ENCODE data around the gene CNTNAP5.

Gene CNTNAP5

DNA sequence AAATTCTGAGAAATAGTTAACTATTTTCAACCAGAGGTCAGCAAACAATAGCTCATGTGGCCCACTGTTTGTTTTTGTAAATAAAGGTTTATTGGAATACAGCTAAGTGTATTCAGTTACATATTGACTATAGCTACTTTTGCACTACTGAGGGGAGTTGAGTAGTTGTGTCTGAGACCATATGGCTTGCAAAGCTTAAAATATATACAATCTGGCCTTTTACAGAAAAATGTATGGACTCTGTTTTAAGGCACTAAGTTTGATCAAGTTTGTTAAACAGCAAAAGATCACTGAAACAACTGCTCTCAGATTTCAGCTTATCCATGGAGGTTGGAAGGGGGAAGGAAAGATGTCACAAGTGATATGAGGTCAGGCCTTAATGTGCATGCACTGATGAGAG, 667.1 kb downstream of the CNTNAP5 start:
- TF ChIP-seq, protein P1, sequence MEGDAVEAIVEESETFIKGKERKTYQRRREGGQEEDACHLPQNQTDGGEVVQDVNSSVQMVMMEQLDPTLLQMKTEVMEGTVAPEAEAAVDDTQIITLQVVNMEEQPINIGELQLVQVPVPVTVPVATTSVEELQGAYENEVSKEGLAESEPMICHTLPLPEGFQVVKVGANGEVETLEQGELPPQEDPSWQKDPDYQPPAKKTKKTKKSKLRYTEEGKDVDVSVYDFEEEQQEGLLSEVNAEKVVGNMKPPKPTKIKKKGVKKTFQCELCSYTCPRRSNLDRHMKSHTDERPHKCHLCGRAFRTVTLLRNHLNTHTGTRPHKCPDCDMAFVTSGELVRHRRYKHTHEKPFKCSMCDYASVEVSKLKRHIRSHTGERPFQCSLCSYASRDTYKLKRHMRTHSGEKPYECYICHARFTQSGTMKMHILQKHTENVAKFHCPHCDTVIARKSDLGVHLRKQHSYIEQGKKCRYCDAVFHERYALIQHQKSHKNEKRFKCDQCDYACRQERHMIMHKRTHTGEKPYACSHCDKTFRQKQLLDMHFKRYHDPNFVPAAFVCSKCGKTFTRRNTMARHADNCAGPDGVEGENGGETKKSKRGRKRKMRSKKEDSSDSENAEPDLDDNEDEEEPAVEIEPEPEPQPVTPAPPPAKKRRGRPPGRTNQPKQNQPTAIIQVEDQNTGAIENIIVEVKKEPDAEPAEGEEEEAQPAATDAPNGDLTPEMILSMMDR (IDR thresholded peaks at IDR 0.05), result no peak
- no peak overlapping the region for H3K27ac ChIP-seq
- DNase-seq (ENCODE audit: low spot score), result no peak
- H3K4me3 ChIP-seq, result no peak overlapping the region

DNA sequence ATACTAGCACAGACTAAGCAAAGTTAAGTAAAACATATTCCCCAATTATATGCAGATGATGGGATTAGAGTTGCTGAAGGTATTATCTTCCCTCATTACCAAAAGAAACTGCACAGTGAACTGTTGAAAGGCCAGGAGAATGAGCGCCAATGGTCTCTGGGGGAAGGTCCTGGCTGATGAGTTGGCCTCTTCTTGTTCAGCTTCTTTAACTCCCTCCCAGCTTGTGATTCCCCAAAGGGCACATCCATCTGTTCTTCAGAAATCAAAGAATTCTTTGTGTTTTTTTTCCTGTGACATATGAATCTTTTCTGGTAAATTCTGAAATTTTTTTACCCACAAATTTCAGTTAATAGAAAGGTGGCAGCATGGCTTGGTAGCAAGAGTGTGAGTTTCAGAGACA, 667.6 kb downstream of the CNTNAP5 start:
- H3K27ac ChIP-seq, result no peak overlapping the region
- TF ChIP-seq, protein P1 (IDR thresholded peaks at IDR 0.05), result no peak
- DNase-seq (ENCODE audit: low spot score), result no peak
- H3K4me3 ChIP-seq, result no peak overlapping the region

DNA sequence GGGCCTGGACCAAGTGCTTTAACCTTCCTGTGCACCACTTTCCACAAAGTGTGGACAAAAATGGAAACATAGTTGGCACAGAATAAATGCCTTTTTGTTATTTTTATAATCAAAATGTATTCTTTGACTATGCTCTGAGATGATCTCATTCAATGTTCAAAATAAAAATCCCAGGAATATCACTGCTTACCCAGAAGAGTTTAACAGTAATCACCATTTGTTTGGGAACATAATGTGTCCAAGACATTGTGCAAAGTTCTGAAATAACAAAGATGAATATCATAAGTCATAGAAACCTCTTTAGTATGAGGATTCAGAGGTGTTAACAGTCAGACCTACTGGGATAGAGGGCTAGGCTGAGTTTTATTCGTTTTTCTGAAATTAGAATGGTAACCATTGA, 668.1 kb downstream of the CNTNAP5 start:
- TF ChIP-seq, protein P1 (IDR thresholded peaks at IDR 0.05), result no peak
- Histone ChIP-seq H3K4me3 (no peak overlapping the region), H3K27ac (no peak overlapping the region)
- no peak for DNase-seq (ENCODE audit: low spot score)

DNA sequence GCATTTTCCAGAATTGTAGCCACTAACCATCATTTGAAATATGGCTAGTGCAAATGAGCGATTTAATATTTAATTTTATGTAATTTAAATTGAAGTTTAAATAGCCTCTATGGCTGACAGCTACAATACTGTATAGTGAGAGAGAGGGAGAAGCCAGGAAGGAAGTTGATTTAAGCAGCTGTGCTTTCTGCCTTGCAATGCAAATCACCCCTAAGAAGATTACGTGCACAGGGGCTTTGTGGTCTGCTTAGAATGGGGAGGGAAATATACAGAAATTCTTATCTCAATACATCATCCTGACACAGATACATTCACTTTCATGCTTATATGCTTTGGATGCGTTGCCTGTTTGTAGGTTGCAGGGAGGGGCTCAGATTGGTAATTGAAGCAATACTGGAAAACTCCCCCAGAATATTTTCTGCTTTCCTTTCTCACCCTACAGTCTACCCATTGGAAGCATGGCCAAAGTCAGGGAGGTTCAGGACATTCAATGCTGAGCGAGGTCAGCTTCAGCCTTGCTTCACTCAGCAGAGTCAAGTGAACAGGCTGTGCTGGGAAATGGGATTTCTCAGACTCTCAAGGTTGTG, 674.0 kb downstream of the CNTNAP5 start:
- no peak overlapping the region for H3K4me3 ChIP-seq
- no peak overlapping the region for H3K27ac ChIP-seq
- no peak for DNase-seq (ENCODE audit: low spot score)
- TF ChIP-seq, protein P1 (IDR thresholded peaks at IDR 0.05), result no peak

DNA sequence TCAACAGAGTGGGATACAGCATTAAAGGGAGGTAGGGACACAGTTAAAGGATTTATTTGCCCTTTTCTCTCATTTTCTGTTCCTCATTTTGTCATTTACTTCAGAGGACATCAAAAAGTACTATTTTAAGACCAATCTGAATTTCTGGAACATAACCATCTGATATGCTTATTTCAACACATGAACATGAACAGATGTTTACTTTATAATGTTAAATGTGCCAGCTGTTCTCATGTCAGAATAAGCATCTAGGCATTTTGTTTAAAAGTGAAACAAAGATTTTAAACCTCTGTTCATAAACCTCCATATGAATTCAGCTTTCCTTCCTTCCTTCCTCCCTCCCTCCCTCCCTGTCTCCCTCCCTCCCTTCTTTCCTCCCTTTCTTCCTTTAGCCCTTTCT, 677.7 kb downstream of the CNTNAP5 start:
- DNase-seq (ENCODE audit: low spot score), result no peak
- no peak overlapping the region for H3K4me3 ChIP-seq
- H3K27ac ChIP-seq, result no peak overlapping the region
- TF ChIP-seq, protein P1 (IDR thresholded peaks at IDR 0.05), result no peak

DNA sequence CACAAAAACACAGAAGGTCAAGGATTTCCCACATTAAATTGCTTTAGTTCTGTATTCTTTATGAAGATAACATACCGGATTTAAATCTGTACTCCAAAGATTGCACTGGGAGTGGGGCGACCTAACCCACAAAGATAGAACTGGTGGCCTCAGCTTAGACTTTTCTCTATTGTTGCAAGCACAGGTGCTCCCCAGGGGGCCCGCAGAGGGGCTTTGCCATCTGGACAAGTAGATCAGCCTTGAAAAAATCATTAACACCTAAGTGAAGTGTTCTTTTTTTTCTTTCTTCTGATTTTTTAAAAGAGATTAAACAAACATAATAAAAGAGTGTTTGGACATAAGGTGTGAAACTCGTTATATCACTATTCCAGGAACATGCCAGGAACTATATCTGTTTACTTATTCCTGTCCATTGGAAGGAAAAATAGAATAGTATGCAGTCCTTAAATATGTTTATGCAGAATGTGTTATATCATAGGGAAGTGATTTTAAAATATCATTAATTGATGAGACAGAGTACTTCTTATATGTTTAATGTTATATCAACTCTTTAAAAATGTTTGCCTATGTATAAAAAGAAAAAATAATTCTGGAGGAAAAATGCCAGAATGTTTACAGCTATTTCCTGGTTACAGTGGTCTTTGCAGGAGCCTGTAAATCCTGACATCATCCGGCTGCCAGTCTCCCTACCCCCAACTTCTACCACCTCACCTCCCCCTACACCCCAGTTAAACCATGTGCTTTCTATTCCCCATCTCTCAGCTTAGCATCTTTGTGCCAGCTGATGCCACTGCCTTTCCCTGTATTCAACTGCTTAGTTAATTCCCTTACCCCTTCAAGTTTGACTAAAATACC, 679.2 kb downstream of the CNTNAP5 start:
- Histone ChIP-seq H3K27ac (no peak overlapping the region), H3K4me3 (no peak overlapping the region)
- DNase-seq (ENCODE audit: low spot score), result no peak
- TF ChIP-seq, protein P1 (IDR thresholded peaks at IDR 0.05), result no peak

DNA sequence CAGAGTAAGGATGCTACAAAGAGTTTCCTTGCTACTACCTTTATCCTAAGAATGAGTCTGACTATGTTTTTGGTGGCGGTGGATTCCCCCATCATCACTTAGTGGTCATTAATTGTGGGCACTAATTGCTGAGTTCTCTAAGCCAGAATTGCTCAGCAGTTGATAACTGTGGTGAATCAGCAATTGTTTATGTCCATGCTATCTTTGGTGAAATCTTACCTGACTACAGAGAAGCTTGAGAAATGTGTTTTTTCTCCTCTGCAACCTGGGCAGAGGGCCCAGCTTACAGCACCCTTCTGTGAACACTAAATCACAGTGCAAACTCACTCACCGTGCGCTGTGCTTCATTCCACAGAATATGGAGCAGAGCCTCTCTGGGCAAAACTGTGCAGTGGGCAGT, 683.6 kb downstream of the CNTNAP5 start:
- Histone ChIP-seq H3K27ac (no peak overlapping the region), H3K4me3 (no peak overlapping the region)
- no peak for DNase-seq (ENCODE audit: low spot score)
- TF ChIP-seq, protein P1 (IDR thresholded peaks at IDR 0.05), result no peak

Data from coronary artery (tissue), 2 donors.